K562 (cell line): ENCODE results near the gene ROPN1L. TPM values are rescaled to one million over a fixed set of nuclear protein-coding genes. Genes with fewer than 3 reads are reported as not detected.
A peak's percentile ranks its signal among the peaks of the same experiment; 100 is the strongest.

Experiments used
- KDM5B ChIP-seq: fragments of 200-600 bp; sonication (generic); IDR thresholded peaks from 2 replicates; pipeline ENCODE4 v1.6.1; 2012; ENCODE audit warnings: low read depth, mild to moderate bottlenecking, moderate library complexity, low read length, control low read depth, inconsistent platforms; ENCODE audit not compliant: insufficient replicate concordance
- MBD2 ChIP-seq: sonication (generic); IDR thresholded peaks from 2 replicates; pipeline ENCODE4 v1.6.1; 2016; ENCODE audit warnings: low read depth, borderline replicate concordance
- RBBP5 ChIP-seq: fragments of 200-600 bp; sonication (generic); IDR thresholded peaks from 2 replicates; pipeline ENCODE4 v1.6.1; 2012; ENCODE audit warnings: borderline replicate concordance, mild to moderate bottlenecking, low read length, control low read depth, inconsistent platforms; ENCODE audit not compliant: insufficient read depth, poor library complexity, severe bottlenecking
- REST ChIP-seq, 2 experiments: fragments of 450-650 bp; formaldehyde crosslinking in 1 of 2; IDR thresholded peaks; 2 replicates each; pipeline versions ENCODE4 v1.4.0 to v1.6.1; 2014 to 2020; ENCODE audit warnings: mild to moderate bottlenecking in 2 of 2, borderline replicate concordance in 1 of 2, low read depth in 1 of 2
- SOX6 ChIP-seq: fragments of 450-650 bp; IDR thresholded peaks from 2 replicates; pipeline ENCODE4 v1.6.1; 2014; ENCODE audit warnings: mild to moderate bottlenecking
- ZNF12 ChIP-seq: sonication (generic); formaldehyde crosslinking; IDR thresholded peaks from 2 replicates; pipeline ENCODE4 v1.4.0; 2020; ENCODE audit warnings: mild to moderate bottlenecking, missing genetic modification reagents
- ZNF830 ChIP-seq: fragments of 250-450 bp; sonication (Bioruptor Pico); IDR thresholded peaks from 2 replicates; pipeline ENCODE4 v1.5.0; 2021; ENCODE audit warnings: mild to moderate bottlenecking
- polyA plus RNA-seq, 8 experiments: library from polyadenylated mRNA; depleted of rRNA in 4 of 8; stranded (reverse) in 5 of 8; unstranded in 3 of 8; fragments of >200 nt; fragmentation: Nextera tagmentation in 2 of 8; fragmentation: Illumina TruSeq in 1 of 8; extraction: Ambion mirVana in 2 of 8; extraction: Trizol in 1 of 8; gene quantifications; 2 replicates each; pipeline versions ENCODE4 v1.2.1 to v1.2.3, GENCODE V29; 2011 to 2014; ENCODE audit warnings: inconsistent platforms in 1 of 8, missing spikeins in 1 of 8
- total RNA-seq, 7 experiments: library from RNA; depleted of rRNA in 6 of 7; stranded (reverse); fragments of >200 nt in 6 of 7; fragmentation: Illumina TruSeq in 2 of 7; extraction: Trizol in 2 of 7; gene quantifications; 2 replicates each; pipeline versions ENCODE4 v1.2.1 to v1.2.3, GENCODE V29; 2011 to 2021; ENCODE audit warnings: low replicate concordance in 1 of 7
- TF ChIP-seq, protein P1 (sequence below): fragments of 450-650 bp; formaldehyde crosslinking; IDR thresholded peaks from 2 replicates; pipeline ENCODE4 v1.4.0; 2020; ENCODE audit warnings: mild to moderate bottlenecking, moderate library complexity
- TF ChIP-seq, protein P2 (sequence below): fragments of 450-650 bp; formaldehyde crosslinking; IDR thresholded peaks from 2 replicates; pipeline ENCODE4 v1.4.0; 2020; ENCODE audit warnings: mild to moderate bottlenecking, mixed read lengths

The ROPN1L gene
- total and polyA plus RNA-seq, 9 of the 15 experiments (the other 6 are each of a cell fraction or from before 2014, with no cell fraction given), result 0.04 to 0.85 (median 0.24) TPM; not detected in 3

GRCh38 chr5:10441083-10441991, at the start of gene ROPN1L (continued):
- peak; percentile 83 for TF ChIP-seq ZNF12 (CRISPR knock-in tag)
- TF ChIP-seq ZNF830, result 0 out of 2 replicates have a peak, but pooled peaks have one; percentile 48
- TF ChIP-seq MBD2, result 0 out of 2 replicates have a peak, but pooled peaks have one; percentile 29
- no peak; the same call in 1 of the 2 replicates for TF ChIP-seq REST (IDR thresholded peaks at IDR 0.05; ENCODE audit: borderline replicate concordance)
- TF ChIP-seq REST (CRISPR knock-in tag; IDR thresholded peaks at IDR 0.05; ENCODE audit: low read depth), result peak; percentile 50; the same call in 1 of the 2 replicates
- TF ChIP-seq, protein P1, sequence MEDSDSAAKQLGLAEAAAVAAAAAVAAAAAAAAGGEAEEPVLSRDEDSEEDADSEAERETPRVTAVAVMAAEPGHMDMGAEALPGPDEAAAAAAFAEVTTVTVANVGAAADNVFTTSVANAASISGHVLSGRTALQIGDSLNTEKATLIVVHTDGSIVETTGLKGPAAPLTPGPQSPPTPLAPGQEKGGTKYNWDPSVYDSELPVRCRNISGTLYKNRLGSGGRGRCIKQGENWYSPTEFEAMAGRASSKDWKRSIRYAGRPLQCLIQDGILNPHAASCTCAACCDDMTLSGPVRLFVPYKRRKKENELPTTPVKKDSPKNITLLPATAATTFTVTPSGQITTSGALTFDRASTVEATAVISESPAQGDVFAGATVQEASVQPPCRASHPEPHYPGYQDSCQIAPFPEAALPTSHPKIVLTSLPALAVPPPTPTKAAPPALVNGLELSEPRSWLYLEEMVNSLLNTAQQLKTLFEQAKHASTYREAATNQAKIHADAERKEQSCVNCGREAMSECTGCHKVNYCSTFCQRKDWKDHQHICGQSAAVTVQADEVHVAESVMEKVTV (CRISPR knock-in tag), result peak; percentile 29; the same call in 1 of the 2 replicates
- TF ChIP-seq SOX6, result peak; percentile 29; the same call in 1 of the 2 replicates
- peak; percentile 67 for TF ChIP-seq RBBP5
- TF ChIP-seq KDM5B, result peak; percentile 94
- TF ChIP-seq, protein P2, sequence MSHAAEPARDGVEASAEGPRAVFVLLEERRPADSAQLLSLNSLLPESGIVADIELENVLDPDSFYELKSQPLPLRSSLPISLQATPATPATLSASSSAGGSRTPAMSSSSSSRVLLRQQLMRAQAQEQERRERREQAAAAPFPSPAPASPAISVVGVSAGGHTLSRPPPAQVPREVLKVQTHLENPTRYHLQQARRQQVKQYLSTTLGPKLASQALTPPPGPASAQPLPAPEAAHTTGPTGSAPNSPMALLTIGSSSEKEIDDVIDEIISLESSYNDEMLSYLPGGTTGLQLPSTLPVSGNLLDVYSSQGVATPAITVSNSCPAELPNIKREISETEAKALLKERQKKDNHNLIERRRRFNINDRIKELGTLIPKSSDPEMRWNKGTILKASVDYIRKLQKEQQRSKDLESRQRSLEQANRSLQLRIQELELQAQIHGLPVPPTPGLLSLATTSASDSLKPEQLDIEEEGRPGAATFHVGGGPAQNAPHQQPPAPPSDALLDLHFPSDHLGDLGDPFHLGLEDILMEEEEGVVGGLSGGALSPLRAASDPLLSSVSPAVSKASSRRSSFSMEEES, result peak; percentile 8; the same call in 1 of the 2 replicates
